H1 (cell line): ENCODE data around the gene OR6K2. TPM values are rescaled to one million over a fixed set of nuclear protein-coding genes. Genes with fewer than 3 reads are reported as not detected.

Source experiments
- CTCF ChIA-PET: fragments of 300-600 bp; sonication (Branson Sonifier 250); formaldehyde crosslinking; loops from one replicate; lab custom pipeline; 2021; ENCODE audit not compliant: partially characterized antibody; lab: Charles Lee
- POLR2A ChIA-PET: fragments of 300-600 bp; sonication (Branson Sonifier 250); formaldehyde crosslinking; loops from one replicate; lab custom pipeline; 2021; ENCODE audit warnings: inconsistent platforms; ENCODE audit not compliant: partially characterized antibody; lab: Charles Lee
- DNase-seq, 2 experiments: peaks; one replicate each; pipeline versions ENCODE4 v3.0.0 to v3.0.0-alpha.2; 2010 to 2022; ENCODE audit warnings: low spot score in 2 of 2, low read depth in 1 of 2, mixed read lengths in 1 of 2
- FAIRE-seq: peaks from 2 replicates; lab custom pipeline; 2011; peaks lifted over from hg19 to GRCh38; lab: Jason Lieb, UNC
- H2AFZ ChIP-seq: 2 replicates; pipeline ENCODE4 v1.8.1; 2012; ENCODE audit warnings: low read length, inconsistent platforms
- H2AK5ac ChIP-seq: 2 replicates; pipeline ENCODE4 v1.6.1; 2013; ENCODE audit warnings: low read depth, low read length
- H2BK120ac ChIP-seq: replicated peaks from 2 replicates; pipeline ENCODE3; 2013; ENCODE audit warnings: low read depth, low read length, inconsistent platforms
- H2BK12ac ChIP-seq: 2 replicates; pipeline ENCODE4 v1.6.1; 2013; ENCODE audit warnings: low read depth, low read length
- H2BK15ac ChIP-seq: 2 replicates; pipeline ENCODE4 v1.6.1; 2013; ENCODE audit warnings: low read length
- H2BK20ac ChIP-seq: 2 replicates; pipeline ENCODE4 v1.6.1; 2013; ENCODE audit warnings: low read length
- H2BK5ac ChIP-seq: 2 replicates; pipeline ENCODE4 v1.6.1; 2013; ENCODE audit warnings: low read depth, low read length
- H3K14ac ChIP-seq: 2 replicates; pipeline ENCODE4 v1.6.1; 2013; ENCODE audit warnings: inconsistent platforms; ENCODE audit not compliant: insufficient read length
- H3K18ac ChIP-seq: 2 replicates; pipeline ENCODE4 v1.6.1; 2013; ENCODE audit warnings: low read length; ENCODE audit errors: extremely low read depth
- H3K23ac ChIP-seq: 2 replicates; pipeline ENCODE4 v1.6.1; 2013; ENCODE audit warnings: inconsistent platforms; ENCODE audit not compliant: insufficient read length
- H3K23me2 ChIP-seq: 2 replicates; pipeline ENCODE4 v1.6.1; 2013; ENCODE audit warnings: low read depth, low read length
- H3K27ac ChIP-seq: 2 replicates; pipeline ENCODE4 v1.6.1; 2011; ENCODE audit warnings: low read depth, low read length, inconsistent platforms
- H3K27me3 ChIP-seq, 4 experiments: replicated peaks in 1 of 4; 1 replicate in 1 of 4; 2 replicates in 3 of 4; pipeline versions ENCODE4 v1.6.1 to v1.8.1; 2011 to 2013; ENCODE audit warnings: low read length in 3 of 4, mild to moderate bottlenecking in 3 of 4, inconsistent platforms in 2 of 4, mixed read lengths in 2 of 4, moderate library complexity in 1 of 4; ENCODE audit not compliant: control insufficient read depth in 3 of 4, insufficient read depth in 3 of 4; ENCODE audit errors: extremely low read depth in 1 of 4
- H3K36me3 ChIP-seq, 4 experiments: 2 replicates each; pipeline versions ENCODE4 v1.6.1 to v1.8.1; 2011 to 2013; ENCODE audit warnings: mild to moderate bottlenecking in 4 of 4, low read length in 3 of 4, moderate library complexity in 2 of 4, control low read depth in 1 of 4, inconsistent platforms in 1 of 4; ENCODE audit not compliant: insufficient read depth in 4 of 4, control insufficient read depth in 2 of 4
- H3K4ac ChIP-seq: replicated peaks from 2 replicates; pipeline ENCODE3; 2013; ENCODE audit warnings: low read length, low read depth, mixed read lengths, inconsistent platforms; ENCODE audit not compliant: insufficient read length
- H3K4me1 ChIP-seq, 4 experiments: replicated peaks in 1 of 4; 1 replicate in 1 of 4; 2 replicates in 3 of 4; pipeline versions ENCODE4 v1.6.1 to v1.8.1; 2011 to 2013; ENCODE audit warnings: low read length in 3 of 4, inconsistent platforms in 2 of 4, mixed read lengths in 1 of 4; ENCODE audit not compliant: insufficient read depth in 4 of 4, control insufficient read depth in 3 of 4
- H3K4me2 ChIP-seq, 2 experiments: 2 replicates each; pipeline versions ENCODE4 v1.6.1 to v1.8.1; 2011 to 2013; ENCODE audit warnings: low read depth in 2 of 2, low read length in 2 of 2, control low read depth in 1 of 2, inconsistent platforms in 1 of 2, mild to moderate bottlenecking in 1 of 2; ENCODE audit not compliant: insufficient read depth in 1 of 2
- H3K4me3 ChIP-seq, 4 experiments: fragments of 200-600, 300-600 bp in 1 of 4; sonication (generic), shearing (Covaris generic), sonication (Bioruptor Twin) in 1 of 4; 2 replicates each; pipeline versions ENCODE4 v1.5.1 to v1.8.1; 2011 to 2016; ENCODE audit warnings: low read length in 4 of 4, low read depth in 3 of 4, control low read depth in 2 of 4, inconsistent platforms in 2 of 4, mild to moderate bottlenecking in 2 of 4, mixed read lengths in 1 of 4, moderate library complexity in 1 of 4; ENCODE audit not compliant: insufficient read depth in 2 of 4; ENCODE audit errors: extremely low read depth in 1 of 4
- H3K56ac ChIP-seq: replicated peaks from 2 replicates; pipeline ENCODE3; 2013; ENCODE audit warnings: low read depth, mild to moderate bottlenecking, mixed read lengths, low read length, inconsistent platforms; ENCODE audit not compliant: insufficient read length
- H3K79me1 ChIP-seq: 2 replicates; pipeline ENCODE4 v1.6.1; 2013; ENCODE audit warnings: low read depth, low read length, control low read depth
- H3K79me2 ChIP-seq, 2 experiments: 2 replicates each; pipeline versions ENCODE4 v1.6.1 to v1.8.1; 2012 to 2013; ENCODE audit warnings: low read length in 2 of 2, mild to moderate bottlenecking in 2 of 2, inconsistent platforms in 1 of 2; ENCODE audit not compliant: insufficient read depth in 2 of 2, control insufficient read depth in 1 of 2
- H3K9ac ChIP-seq, 4 experiments: replicated peaks in 1 of 4; 1 replicate in 1 of 4; 2 replicates in 3 of 4; pipeline versions ENCODE4 v1.6.1 to v1.8.1; 2011 to 2013; ENCODE audit warnings: low read depth in 3 of 4, low read length in 3 of 4, control low read depth in 2 of 4, mild to moderate bottlenecking in 2 of 4, moderate library complexity in 2 of 4, inconsistent platforms in 1 of 4; ENCODE audit errors: extremely low read depth in 1 of 4
- H3K9me3 ChIP-seq, 2 experiments: 2 replicates each; pipeline versions ENCODE4 v1.6.1 to v1.8.1; 2012 to 2013; ENCODE audit warnings: mild to moderate bottlenecking in 2 of 2, moderate library complexity in 2 of 2, control low read depth in 1 of 2, inconsistent platforms in 1 of 2, low read depth in 1 of 2, low read length in 1 of 2, mixed read lengths in 1 of 2; ENCODE audit not compliant: insufficient read depth in 2 of 2
- H4K20me1 ChIP-seq, 2 experiments: replicated peaks in 1 of 2; 2 replicates each; pipeline versions ENCODE3 to v1.8.1; 2011 to 2013; ENCODE audit warnings: inconsistent platforms in 2 of 2, low read length in 2 of 2, mild to moderate bottlenecking in 1 of 2; ENCODE audit not compliant: insufficient read depth in 2 of 2, control insufficient read depth in 1 of 2
- H4K5ac ChIP-seq: 2 replicates; pipeline ENCODE4 v1.6.1; 2013; ENCODE audit warnings: low read length, low read depth, mixed read lengths, inconsistent platforms; ENCODE audit not compliant: insufficient read length
- H4K8ac ChIP-seq: 2 replicates; pipeline ENCODE4 v1.8.0; 2013; ENCODE audit warnings: mild to moderate bottlenecking, moderate library complexity, low read length, inconsistent platforms; ENCODE audit not compliant: insufficient read depth; ENCODE audit errors: extremely low read depth
- H4K91ac ChIP-seq: replicated peaks from 2 replicates; pipeline ENCODE3; 2013; ENCODE audit warnings: low read length, mixed read lengths, inconsistent platforms; ENCODE audit not compliant: insufficient read length
- EGR1 ChIP-seq: IDR thresholded peaks from 2 replicates; pipeline ENCODE4 v1.6.1; 2011; ENCODE audit warnings: low read depth, low read length, borderline replicate concordance
- JUN ChIP-seq: IDR thresholded peaks from 2 replicates; pipeline ENCODE4 v1.6.1; 2011; ENCODE audit warnings: low read depth, mild to moderate bottlenecking, improper control_type of control experiment, low read length
- RAD21 ChIP-seq, 2 experiments: IDR thresholded peaks in 1 of 2; conservative IDR thresholded peaks in 1 of 2; 2 replicates each; pipeline ENCODE4 v1.6.1; 2011; ENCODE audit warnings: low read depth in 2 of 2, low read length in 2 of 2, improper control_type of control experiment in 1 of 2, inconsistent platforms in 1 of 2, mild to moderate bottlenecking in 1 of 2, moderate library complexity in 1 of 2
- RBBP5 ChIP-seq: IDR thresholded peaks from 2 replicates; pipeline ENCODE4 v1.7.1; 2012; ENCODE audit warnings: low read depth, mild to moderate bottlenecking, inconsistent platforms, low read length, moderate library complexity, borderline replicate concordance
- SIX5 ChIP-seq: IDR thresholded peaks from 2 replicates; pipeline ENCODE4 v1.6.1; 2011; ENCODE audit warnings: mild to moderate bottlenecking, low read depth, low read length
- YY1 ChIP-seq: IDR thresholded peaks from 2 replicates; pipeline ENCODE4 v1.6.1; 2011; ENCODE audit warnings: low read depth, mild to moderate bottlenecking, low read length
- WGBS, 2 experiments: shearing (Covaris generic) in 1 of 2; methylation state at CpG; one replicate each; pipeline versions ENCODE4 v1.1.6 to v1.1.7; 2013 to 2015; ENCODE audit warnings: low lambda C conversion rate in 2 of 2, mixed read lengths in 2 of 2, inconsistent platforms in 1 of 2, low coverage in 1 of 2, missing lambda C conversion rate in 1 of 2; ENCODE audit not compliant: insufficient replicate concordance in 2 of 2, insufficient coverage in 1 of 2, insufficient read length in 1 of 2; ENCODE audit errors: extremely low coverage in 1 of 2, missing lambda C conversion rate in 1 of 2; 5-methylcytosine and 5-hydroxymethylcytosine counted together
- long read RNA-seq, 2 experiments: library from RNA in 1 of 2; library from capped mRNA in 1 of 2; stranded (forward); transcript quantifications; one replicate each; pipeline ENCODE4 v2.0.0, GENCODE V29; 2021; ENCODE audit warnings: inconsistent platforms in 1 of 2
- polyA minus RNA-seq, 3 experiments: library from RNA; depleted of rRNA, polyadenylated mRNA; stranded (reverse); fragments of >200 nt; gene quantifications; 1 replicate in 2 of 3; 2 replicates in 1 of 3; pipeline ENCODE4 v1.2.3, GENCODE V29; 2011
- polyA plus RNA-seq, 7 experiments: library from polyadenylated mRNA; depleted of rRNA in 3 of 7; stranded (reverse) in 5 of 7; unstranded in 2 of 7; fragments of >200 nt in 5 of 7; fragments of 200-250 nt in 2 of 7; gene quantifications; 1 replicate in 5 of 7; 2 replicates in 1 of 7; 4 replicates in 1 of 7; pipeline versions ENCODE4 v1.2.1 to v1.2.3, GENCODE V29; 2011 to 2013; ENCODE audit warnings: missing spikeins in 2 of 7, mixed read lengths in 2 of 7
- total RNA-seq: library from RNA; stranded (reverse); fragmentation: NEBNext Ultra II Directional; extraction: Animal tissue kit (Norgen Biotek cat#: 25700); gene quantifications from 2 replicates; pipeline ENCODE4 v1.2.1, GENCODE V29; 2021
- TF ChIP-seq, protein P1 (sequence below), 3 experiments: IDR thresholded peaks; 1 replicate in 2 of 3; 2 replicates in 1 of 3; pipeline versions ENCODE4 v1.5.1 to v1.6.1; 2011; ENCODE audit warnings: low read length in 3 of 3, mild to moderate bottlenecking in 3 of 3, inconsistent platforms in 2 of 3, low read depth in 1 of 3, moderate library complexity in 1 of 3; ENCODE audit not compliant: insufficient read depth in 1 of 3; ENCODE audit errors: control extremely low read depth in 1 of 3
- TF ChIP-seq, protein P2 (sequence below): IDR thresholded peaks from 2 replicates; pipeline ENCODE4 v1.6.1; 2011; ENCODE audit warnings: low read depth, mild to moderate bottlenecking, low read length; ENCODE audit not compliant: insufficient read depth

Gene OR6K2, protein sequence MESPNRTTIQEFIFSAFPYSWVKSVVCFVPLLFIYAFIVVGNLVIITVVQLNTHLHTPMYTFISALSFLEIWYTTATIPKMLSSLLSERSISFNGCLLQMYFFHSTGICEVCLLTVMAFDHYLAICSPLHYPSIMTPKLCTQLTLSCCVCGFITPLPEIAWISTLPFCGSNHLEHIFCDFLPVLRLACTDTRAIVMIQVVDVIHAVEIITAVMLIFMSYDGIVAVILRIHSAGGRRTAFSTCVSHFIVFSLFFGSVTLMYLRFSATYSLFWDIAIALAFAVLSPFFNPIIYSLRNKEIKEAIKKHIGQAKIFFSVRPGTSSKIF
- total RNA-seq (not detected in 2 replicates), polyA plus RNA-seq (2011; rRNA removed) (not detected in 2 replicates), polyA minus RNA-seq (2011; rRNA and poly(A)+ RNA removed) (not detected in 2 replicates)
- not detected for polyA plus RNA-seq (2011; cell fraction: cytosol; rRNA removed)
- not detected for polyA plus RNA-seq (2011; cell fraction: nucleus; rRNA removed)
- polyA plus RNA-seq (2012, experiment 1 of 2): not detected in 4 replicates
- not detected for polyA plus RNA-seq (2012, experiment 2 of 2)
- not detected for polyA plus RNA-seq (2013, experiment 1 of 2)
- polyA plus RNA-seq (2013, experiment 2 of 2): not detected
- polyA minus RNA-seq (2011; cell fraction: cytosol; rRNA and poly(A)+ RNA removed): not detected
- polyA minus RNA-seq (2011; cell fraction: nucleus; rRNA and poly(A)+ RNA removed): not detected
- long read RNA-seq, experiment 1: 0 reads
- long read RNA-seq, experiment 2: 0 reads

DNA sequence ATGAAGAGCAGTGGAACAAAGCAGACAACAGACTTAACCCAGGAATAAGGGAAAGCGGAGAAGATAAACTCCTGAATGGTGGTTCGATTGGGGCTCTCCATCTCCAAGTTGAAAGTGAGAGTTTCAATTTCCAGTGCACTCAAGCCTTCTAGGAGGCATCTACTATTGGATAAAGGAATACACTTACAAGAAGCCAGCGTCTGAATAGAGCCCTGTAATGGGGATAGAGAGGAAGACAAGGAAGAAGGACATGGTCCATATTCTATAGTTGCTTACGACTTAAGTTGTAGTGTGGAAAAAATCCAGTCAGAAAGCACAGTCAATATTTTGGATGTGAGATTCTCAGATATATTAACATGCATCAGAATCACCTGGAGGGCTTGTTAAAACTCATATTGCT lies at the start of gene OR6K2:
TSS of gene OR6K2 (minus strand) at position 101 of the 400 bp plus-strand sequence. CDS start at position 101, 0 bp downstream.
- Histone ChIP-seq H3K56ac (no peak within 1 kb of the TSS), H4K91ac (no peak within 1 kb of the TSS), H3K4me1 (no peaks in the 10 kb centered on the region), H3K4me3 (no peak within 1 kb of the TSS), H3K27ac (no peak within 1 kb of the TSS), H4K5ac (no peak within 1 kb of the TSS), H2BK15ac (no peak within 1 kb of the TSS), H4K8ac (no peak within 1 kb of the TSS), H4K20me1 (no peaks in the 10 kb centered on the region), H3K27me3 (no peaks in the 10 kb centered on the region), H3K23me2 (no peaks in the 10 kb centered on the region), H3K14ac (no peak within 1 kb of the TSS), H3K36me3 (no peaks in the 10 kb centered on the region), H3K9me3 (no peaks in the 10 kb centered on the region), H3K4me2 (no peak within 1 kb of the TSS), H2BK20ac (no peak within 1 kb of the TSS), H3K4ac (no peak within 1 kb of the TSS), H2BK120ac (no peak within 1 kb of the TSS), H3K18ac (no peak within 1 kb of the TSS), H2BK12ac (no peak within 1 kb of the TSS), H3K23ac (no peak within 1 kb of the TSS), H2AK5ac (no peak within 1 kb of the TSS), H2BK5ac (no peak within 1 kb of the TSS), H3K79me2 (no peaks in the 10 kb centered on the region), H3K9ac (no peak within 1 kb of the TSS), H3K79me1 (no peaks in the 10 kb centered on the region), H2AFZ (no peak within 1 kb of the TSS)
- ChIA-PET POLR2A (no interaction called here), CTCF (no interaction called here)
- 84% methylated on average over 4 of the region's 4 CpGs; no CpG with 5 or more reads in 1 of the 2 experiments for WGBS, 2 experiments
- FAIRE-seq (no peak), DNase-seq (no peak)
- no peak for TF ChIP-seq YY1
- no peak for TF ChIP-seq RAD21 (IDR thresholded peaks at IDR 0.05 in 1 of 2, conservative IDR thresholded peaks at IDR 0.05 in 1 of 2; ENCODE audit: low read depth in 2 of 2, low read length in 2 of 2)
- TF ChIP-seq EGR1: no peak
- no peak for TF ChIP-seq SIX5
- TF ChIP-seq, protein P1, sequence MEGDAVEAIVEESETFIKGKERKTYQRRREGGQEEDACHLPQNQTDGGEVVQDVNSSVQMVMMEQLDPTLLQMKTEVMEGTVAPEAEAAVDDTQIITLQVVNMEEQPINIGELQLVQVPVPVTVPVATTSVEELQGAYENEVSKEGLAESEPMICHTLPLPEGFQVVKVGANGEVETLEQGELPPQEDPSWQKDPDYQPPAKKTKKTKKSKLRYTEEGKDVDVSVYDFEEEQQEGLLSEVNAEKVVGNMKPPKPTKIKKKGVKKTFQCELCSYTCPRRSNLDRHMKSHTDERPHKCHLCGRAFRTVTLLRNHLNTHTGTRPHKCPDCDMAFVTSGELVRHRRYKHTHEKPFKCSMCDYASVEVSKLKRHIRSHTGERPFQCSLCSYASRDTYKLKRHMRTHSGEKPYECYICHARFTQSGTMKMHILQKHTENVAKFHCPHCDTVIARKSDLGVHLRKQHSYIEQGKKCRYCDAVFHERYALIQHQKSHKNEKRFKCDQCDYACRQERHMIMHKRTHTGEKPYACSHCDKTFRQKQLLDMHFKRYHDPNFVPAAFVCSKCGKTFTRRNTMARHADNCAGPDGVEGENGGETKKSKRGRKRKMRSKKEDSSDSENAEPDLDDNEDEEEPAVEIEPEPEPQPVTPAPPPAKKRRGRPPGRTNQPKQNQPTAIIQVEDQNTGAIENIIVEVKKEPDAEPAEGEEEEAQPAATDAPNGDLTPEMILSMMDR (IDR thresholded peaks at IDR 0.05; ENCODE audit: control extremely low read depth in 1 of 3, insufficient read depth in 1 of 3, low read depth in 1 of 3, low read length in 3 of 3): no peak
- no peak for TF ChIP-seq JUN
- TF ChIP-seq, protein P2, sequence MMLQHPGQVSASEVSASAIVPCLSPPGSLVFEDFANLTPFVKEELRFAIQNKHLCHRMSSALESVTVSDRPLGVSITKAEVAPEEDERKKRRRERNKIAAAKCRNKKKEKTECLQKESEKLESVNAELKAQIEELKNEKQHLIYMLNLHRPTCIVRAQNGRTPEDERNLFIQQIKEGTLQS: no peak
- TF ChIP-seq RBBP5: no peak
